H9 (cell line): ENCODE measurements around the gene ANKMY1. TPM values are rescaled to one million over a fixed set of nuclear protein-coding genes. Genes with fewer than 3 reads are reported as not detected.

Experiments used
- DNase-seq: peaks from one replicate; pipeline ENCODE4 v3.0.0-alpha.2; 2017
- H2AFZ ChIP-seq: one replicate; pipeline ENCODE4 v1.6.1; 2013; ENCODE audit warnings: mild to moderate bottlenecking, low read length, control low read depth, moderate library complexity
- H2AK5ac ChIP-seq: 2 replicates; pipeline ENCODE4 v1.6.1; 2013; ENCODE audit warnings: low read length, control low read depth, mixed read lengths; ENCODE audit not compliant: insufficient read length
- H2BK120ac ChIP-seq: one replicate; pipeline ENCODE4 v1.6.1; 2013; ENCODE audit warnings: low read depth, mild to moderate bottlenecking, low read length, control low read depth, inconsistent platforms; ENCODE audit not compliant: poor library complexity, severe bottlenecking
- H2BK12ac ChIP-seq: 2 replicates; pipeline ENCODE4 v1.6.1; 2013; ENCODE audit warnings: low read length, control low read depth, mixed read lengths, low read depth; ENCODE audit not compliant: insufficient read length
- H2BK15ac ChIP-seq: 2 replicates; pipeline ENCODE4 v1.6.1; 2013; ENCODE audit warnings: low read depth, low read length, control low read depth
- H2BK20ac ChIP-seq: one replicate; pipeline ENCODE4 v1.6.1; 2013; ENCODE audit warnings: low read depth, mild to moderate bottlenecking, low read length, control low read depth, inconsistent platforms; ENCODE audit not compliant: poor library complexity, severe bottlenecking
- H2BK5ac ChIP-seq: 2 replicates; pipeline ENCODE4 v1.6.1; 2013; ENCODE audit warnings: low read length, control low read depth, mixed read lengths; ENCODE audit not compliant: insufficient read length
- H3K14ac ChIP-seq: 2 replicates; pipeline ENCODE4 v1.6.1; 2013; ENCODE audit warnings: low read length, control low read depth; ENCODE audit not compliant: insufficient read depth
- H3K18ac ChIP-seq: 2 replicates; pipeline ENCODE4 v1.6.1; 2013; ENCODE audit warnings: low read depth, mild to moderate bottlenecking, mixed read lengths, low read length, control low read depth; ENCODE audit not compliant: insufficient read length
- H3K23ac ChIP-seq: 2 replicates; pipeline ENCODE4 v1.6.1; 2013; ENCODE audit warnings: low read length, control low read depth, mixed read lengths, low read depth; ENCODE audit not compliant: insufficient read length
- H3K23me2 ChIP-seq: 2 replicates; pipeline ENCODE4 v1.6.1; 2013; ENCODE audit warnings: low read depth, mild to moderate bottlenecking, mixed read lengths, low read length, control low read depth; ENCODE audit not compliant: insufficient read length, poor library complexity, severe bottlenecking
- H3K27ac ChIP-seq: 2 replicates; pipeline ENCODE4 v1.5.1; 2013; ENCODE audit warnings: low read length, control low read depth, mixed read lengths, low read depth; ENCODE audit not compliant: insufficient read length
- H3K27me3 ChIP-seq: 2 replicates; pipeline ENCODE4 v1.6.1; 2013; ENCODE audit warnings: low read length, control low read depth, inconsistent platforms; ENCODE audit not compliant: insufficient read depth
- H3K4ac ChIP-seq: 2 replicates; pipeline ENCODE4 v1.6.1; 2013; ENCODE audit warnings: low read depth, mild to moderate bottlenecking, control low read depth, inconsistent platforms, low read length, moderate library complexity
- H3K4me1 ChIP-seq: 2 replicates; pipeline ENCODE4 v1.6.1; 2013; ENCODE audit warnings: low read length, control low read depth, inconsistent platforms; ENCODE audit not compliant: insufficient read depth
- H3K4me2 ChIP-seq: 2 replicates; pipeline ENCODE4 v1.6.1; 2013; ENCODE audit warnings: low read length, control low read depth, mixed read lengths; ENCODE audit not compliant: insufficient read length, insufficient read depth
- H3K56ac ChIP-seq: 2 replicates; pipeline ENCODE4 v1.6.1; 2013; ENCODE audit warnings: low read depth, mild to moderate bottlenecking, mixed read lengths, low read length, control low read depth; ENCODE audit not compliant: insufficient read length
- H3K79me1 ChIP-seq: 2 replicates; pipeline ENCODE4 v1.6.1; 2013; ENCODE audit warnings: low read depth, mild to moderate bottlenecking, moderate library complexity, low read length, control low read depth, inconsistent platforms; ENCODE audit not compliant: insufficient read depth, poor library complexity, severe bottlenecking
- H3K79me2 ChIP-seq: 2 replicates; pipeline ENCODE4 v1.6.1; 2013; ENCODE audit warnings: low read length, control low read depth, inconsistent platforms; ENCODE audit not compliant: insufficient read depth
- H3K9ac ChIP-seq: 2 replicates; pipeline ENCODE4 v1.6.1; 2013; ENCODE audit warnings: low read length, control low read depth, mixed read lengths; ENCODE audit not compliant: insufficient read length; ENCODE audit errors: extremely low read depth
- H3K9me3 ChIP-seq: one replicate; pipeline ENCODE4 v1.6.1; 2013; ENCODE audit warnings: low read depth, low read length, inconsistent platforms; ENCODE audit not compliant: control insufficient read depth
- H3T11ph ChIP-seq: one replicate; pipeline ENCODE4 v1.6.1; 2013; ENCODE audit warnings: mild to moderate bottlenecking, low read length, control low read depth, inconsistent platforms
- H4K20me1 ChIP-seq: one replicate; pipeline ENCODE4 v1.6.1; 2013; ENCODE audit not compliant: control insufficient read depth, insufficient read length, insufficient read depth
- H4K5ac ChIP-seq: 2 replicates; pipeline ENCODE4 v1.6.1; 2013; ENCODE audit warnings: low read depth, mild to moderate bottlenecking, mixed read lengths, low read length, control low read depth; ENCODE audit not compliant: insufficient read length
- H4K8ac ChIP-seq: replicated peaks from 2 replicates; pipeline ENCODE4 v1.6.1; 2013; ENCODE audit warnings: low read length, control low read depth, mixed read lengths, low read depth; ENCODE audit not compliant: insufficient read length
- H4K91ac ChIP-seq: 2 replicates; pipeline ENCODE4 v1.6.1; 2013; ENCODE audit warnings: low read depth, mild to moderate bottlenecking, moderate library complexity, mixed read lengths, low read length, control low read depth; ENCODE audit not compliant: insufficient read length
- H3K27ac Mint-ChIP-seq, 3 experiments: 2 replicates in 2 of 3; 3 replicates in 1 of 3; pipeline ENCODE4 v1.8.0; 2020 to 2021; ENCODE audit warnings: mixed read lengths in 3 of 3, mild to moderate bottlenecking in 1 of 3, moderate library complexity in 1 of 3
- H3K27me3 Mint-ChIP-seq: 2 replicates; pipeline ENCODE4 v1.8.0; 2021; ENCODE audit warnings: low read depth, mild to moderate bottlenecking, moderate library complexity, mixed read lengths
- H3K36me3 Mint-ChIP-seq, 3 experiments: 2 replicates in 2 of 3; 3 replicates in 1 of 3; pipeline ENCODE4 v1.8.0; 2020 to 2021; ENCODE audit warnings: low read depth in 3 of 3, mixed read lengths in 3 of 3; ENCODE audit not compliant: insufficient read depth in 1 of 3
- H3K4me1 Mint-ChIP-seq, 2 experiments: 2 replicates each; pipeline ENCODE4 v1.8.0; 2020; ENCODE audit warnings: mixed read lengths in 2 of 2
- H3K4me3 Mint-ChIP-seq, 2 experiments: 2 replicates in 1 of 2; 3 replicates in 1 of 2; pipeline ENCODE4 v1.8.0; 2020 to 2021; ENCODE audit warnings: mild to moderate bottlenecking in 2 of 2, mixed read lengths in 2 of 2, moderate library complexity in 1 of 2
- H3K9me3 Mint-ChIP-seq, 2 experiments: 2 replicates in 1 of 2; 3 replicates in 1 of 2; pipeline ENCODE4 v1.8.0; 2020; ENCODE audit warnings: mild to moderate bottlenecking in 2 of 2, mixed read lengths in 2 of 2, moderate library complexity in 1 of 2
- WGBS: extraction: QIAGEN DNeasy Blood & Tissue Kit; methylation state at CpG from one replicate; pipeline ENCODE4 v1.1.7; 2013; ENCODE audit warnings: missing lambda C conversion rate, low lambda C conversion rate, mixed read lengths; ENCODE audit not compliant: insufficient read length; ENCODE audit errors: extremely low coverage; 5-methylcytosine and 5-hydroxymethylcytosine counted together
- total RNA-seq: library from RNA; stranded (reverse); gene quantifications from 2 replicates; pipeline ENCODE4 v1.2.1, GENCODE V29; 2021
- TF ChIP-seq, protein P1 (sequence below): fragments of 200-600 bp; sonication (generic); conservative IDR thresholded peaks from 3 replicates; pipeline ENCODE4 v1.8.0; 2021; ENCODE audit warnings: antibody characterized with exemption, mild to moderate bottlenecking

ANKMY1 gene
- total RNA-seq, 1 experiment from 2014 or later: 13.7 TPM

GRCh38 chr2:240480834-240481623 lies 76.8 kb downstream of the ANKMY1 start:
- TF ChIP-seq, protein P1, sequence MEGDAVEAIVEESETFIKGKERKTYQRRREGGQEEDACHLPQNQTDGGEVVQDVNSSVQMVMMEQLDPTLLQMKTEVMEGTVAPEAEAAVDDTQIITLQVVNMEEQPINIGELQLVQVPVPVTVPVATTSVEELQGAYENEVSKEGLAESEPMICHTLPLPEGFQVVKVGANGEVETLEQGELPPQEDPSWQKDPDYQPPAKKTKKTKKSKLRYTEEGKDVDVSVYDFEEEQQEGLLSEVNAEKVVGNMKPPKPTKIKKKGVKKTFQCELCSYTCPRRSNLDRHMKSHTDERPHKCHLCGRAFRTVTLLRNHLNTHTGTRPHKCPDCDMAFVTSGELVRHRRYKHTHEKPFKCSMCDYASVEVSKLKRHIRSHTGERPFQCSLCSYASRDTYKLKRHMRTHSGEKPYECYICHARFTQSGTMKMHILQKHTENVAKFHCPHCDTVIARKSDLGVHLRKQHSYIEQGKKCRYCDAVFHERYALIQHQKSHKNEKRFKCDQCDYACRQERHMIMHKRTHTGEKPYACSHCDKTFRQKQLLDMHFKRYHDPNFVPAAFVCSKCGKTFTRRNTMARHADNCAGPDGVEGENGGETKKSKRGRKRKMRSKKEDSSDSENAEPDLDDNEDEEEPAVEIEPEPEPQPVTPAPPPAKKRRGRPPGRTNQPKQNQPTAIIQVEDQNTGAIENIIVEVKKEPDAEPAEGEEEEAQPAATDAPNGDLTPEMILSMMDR: no peak
- DNase-seq: peak; percentile 26
- H3K4me1 ChIP-seq: no peaks in the 10 kb centered on the region
- H4K5ac ChIP-seq: no peak overlapping the region
- H3K4me3 Mint-ChIP-seq: no peak overlapping the region
- H3K79me1 ChIP-seq: no peaks in the 10 kb centered on the region
- no peaks in the 10 kb centered on the region for H3K27me3 ChIP-seq
- no peak overlapping the region for H2BK15ac ChIP-seq
- H4K91ac ChIP-seq: no peak overlapping the region
- no peak overlapping the region for H2BK12ac ChIP-seq
- H3K18ac ChIP-seq: no peak overlapping the region
- H3K79me2 ChIP-seq: no peaks in the 10 kb centered on the region
- H3K4ac ChIP-seq: no peak overlapping the region
- H3K9ac ChIP-seq: no peak overlapping the region
- no peak overlapping the region for H3K27ac ChIP-seq
- H3K27ac Mint-ChIP-seq: no peak overlapping the region; a peak in 1 of 7 replicates
- WGBS: no CpG with 5 or more reads among the region's 25 CpGs
- H3K4me2 ChIP-seq: no peak overlapping the region
- no peak overlapping the region for H3K14ac ChIP-seq
- H3K23me2 ChIP-seq: no peaks in the 10 kb centered on the region
- H3K4me1 Mint-ChIP-seq: no peaks in the 10 kb centered on the region
- H3K9me3 ChIP-seq: no peaks in the 10 kb centered on the region
- no peak overlapping the region for H2AFZ ChIP-seq
- H2BK20ac ChIP-seq: no peak overlapping the region
- H4K20me1 ChIP-seq: no peaks in the 10 kb centered on the region
- H2AK5ac ChIP-seq: no peak overlapping the region
- H3K36me3 Mint-ChIP-seq: no peaks in the 10 kb centered on the region
- H3K9me3 Mint-ChIP-seq: peaks cover 0 to 4% of the 10 kb centered on the region in 2 experiments; a peak in 3 of 5 replicates
- no peak overlapping the region for H2BK5ac ChIP-seq
- peaks cover 36% of the 10 kb centered on the region for H3K27me3 Mint-ChIP-seq
- no peak overlapping the region for H4K8ac ChIP-seq
- H3K56ac ChIP-seq: no peak overlapping the region
- H3T11ph ChIP-seq: no peak overlapping the region
- H2BK120ac ChIP-seq: no peak overlapping the region
- H3K23ac ChIP-seq: no peak overlapping the region
